CD4-positive, alpha-beta T cell treated with Interferon alpha-2 for 1 hour (primary cell): ENCODE data around the gene TRERF1.

Experiments used
- DNase-seq, 2 donors: peaks; one replicate each; pipeline ENCODE4 v3.0.0-alpha.2; 2020 to 2022

The TRERF1 gene

GRCh38 chr6:42419490-42420280 is 32.0 kb downstream of the TRERF1 start:
- no peak for DNase-seq

- DNase-seq: no peak
Observed at GRCh38 chr6:42418724-42419123, 33.0 kb downstream of the TRERF1 start.

- peak; percentile 79 to 83 for DNase-seq
Observed at GRCh38 chr6:42417641-42418112, 34.0 kb downstream of the TRERF1 start.

GRCh38 chr6:42411406-42411805 is 40.3 kb downstream of the TRERF1 start:
- no peak for DNase-seq

- no peak for DNase-seq
Observed at GRCh38 chr6:42410861-42411260, 40.9 kb downstream of the TRERF1 start.

GRCh38 chr6:42409581-42409980 is 42.1 kb downstream of the TRERF1 start:
- DNase-seq: no peak

GRCh38 chr6:42407379-42407778 is 44.3 kb downstream of the TRERF1 start:
- DNase-seq: no peak

- no peak for DNase-seq
Observed at GRCh38 chr6:42406306-42407280, 45.1 kb downstream of the TRERF1 start.

- DNase-seq: no peak
Observed at GRCh38 chr6:42405021-42405420, 46.7 kb downstream of the TRERF1 start.

- DNase-seq: peak; percentile 18 to 35
Observed at GRCh38 chr6:42404484-42404883, 47.2 kb downstream of the TRERF1 start.

- no peak for DNase-seq
Observed at GRCh38 chr6:42403831-42404230, 47.9 kb downstream of the TRERF1 start.

GRCh38 chr6:42403421-42403820 is 48.3 kb downstream of the TRERF1 start:
- no peak for DNase-seq

- peak in 1 of 2 donors; percentile 56 for DNase-seq
Observed at GRCh38 chr6:42402184-42402583, 49.5 kb downstream of the TRERF1 start.

- DNase-seq: no peak
Observed at GRCh38 chr6:42401613-42401951, 50.1 kb downstream of the TRERF1 start.

GRCh38 chr6:42400886-42401612 is 50.7 kb downstream of the TRERF1 start:
- no peak for DNase-seq

- no peak for DNase-seq
Observed at GRCh38 chr6:42400061-42400760, 51.5 kb downstream of the TRERF1 start.

GRCh38 chr6:42396720-42397119 is 55.0 kb downstream of the TRERF1 start:
- DNase-seq: no peak

- peak in 1 of 2 donors; percentile 19 for DNase-seq
Observed at GRCh38 chr6:42394881-42395620, 56.7 kb downstream of the TRERF1 start.

- no peak for DNase-seq
Observed at GRCh38 chr6:42394151-42394550, 57.6 kb downstream of the TRERF1 start.

- DNase-seq: no peak
Observed at GRCh38 chr6:42393339-42393738, 58.4 kb downstream of the TRERF1 start.

GRCh38 chr6:42392833-42393232 is 58.9 kb downstream of the TRERF1 start:
- no peak for DNase-seq

GRCh38 chr6:42391441-42391840 is 60.3 kb downstream of the TRERF1 start:
- DNase-seq: no peak
